Dendritic cell treated with granulocyte-macrophage colony-stimulating factor and Interleukin-4, amounts not matched to agents 40 ng/mL and 50 ng/mL, for 4 days (primary cell): ENCODE measurements around the gene ITGA2B.
"Not testable (repeated sequence)": the region's sequence is repeated elsewhere in the genome, so short reads cannot be mapped to it uniquely, and the experiment has no call there.

Experiments
- H3K27ac Mint-ChIP-seq: one replicate; pipeline ENCODE4 v1.8.0; 2022; ENCODE audit warnings: mild to moderate bottlenecking, mixed read lengths
- H3K27me3 Mint-ChIP-seq: one replicate; pipeline ENCODE4 v1.8.0; 2022; ENCODE audit warnings: mild to moderate bottlenecking, mixed read lengths
- H3K36me3 Mint-ChIP-seq: one replicate; pipeline ENCODE4 v1.8.0; 2022; ENCODE audit warnings: low read depth, mixed read lengths
- H3K4me1 Mint-ChIP-seq: one replicate; pipeline ENCODE4 v1.8.0; 2022; ENCODE audit warnings: low read depth, mixed read lengths
- H3K4me3 Mint-ChIP-seq: one replicate; pipeline ENCODE4 v1.8.0; 2022; ENCODE audit warnings: mild to moderate bottlenecking, moderate library complexity, mixed read lengths
- H3K9me3 Mint-ChIP-seq: one replicate; pipeline ENCODE4 v1.8.0; 2022; ENCODE audit warnings: mixed read lengths
- intact Hi-C: fragments of 100-400 bp; cut with micrococcal nuclease; formaldehyde crosslinking; loops from one replicate; pipeline ENCODE4 v1.15.0; 2022

ITGA2B gene

GRCh38 chr17:44330263-44330662, 59.2 kb downstream of the ITGA2B start:
- H3K9me3 Mint-ChIP-seq, H3K4me3 Mint-ChIP-seq: not testable (repeated sequence)

GRCh38 chr17:44329516-44329915, 59.9 kb downstream of the ITGA2B start:
- H3K27me3 Mint-ChIP-seq, H3K4me3 Mint-ChIP-seq, H3K27ac Mint-ChIP-seq, H3K9me3 Mint-ChIP-seq: not testable (repeated sequence)
- intact Hi-C loops = loop anchor here (10.0 kb wide), 1 partner anchor 55 kb away; no protein-coding TSS in a partner anchor
- Mint-ChIP-seq H3K4me1 (peaks cover 40% of the 10 kb centered on the region), H3K36me3 (peaks cover 12% of the 10 kb centered on the region)

More at GRCh38 chr17:44330263-44330662, 59.2 kb downstream of the ITGA2B start:
- H3K27ac Mint-ChIP-seq, H3K36me3 Mint-ChIP-seq, H3K27me3 Mint-ChIP-seq: not testable (repeated sequence)
- H3K4me1 Mint-ChIP-seq = peaks cover 46% of the 10 kb centered on the region
- intact Hi-C loops = loop anchor here (2.0 kb wide), 1 partner anchor 15 kb away; the partner anchor contains the start of gene GRN

- intact Hi-C loops = loop anchor here (10.0 kb wide), 1 partner anchor 53 kb away; no protein-coding TSS in a partner anchor
- no peaks in the 10 kb centered on the region for H3K9me3 Mint-ChIP-seq
- H3K36me3 Mint-ChIP-seq = peaks cover 14% of the 10 kb centered on the region
- no peak overlapping the region for H3K4me3 Mint-ChIP-seq
- no peaks in the 10 kb centered on the region for H3K27me3 Mint-ChIP-seq
- H3K27ac Mint-ChIP-seq = peak overlapping the region; percentile 98
- peaks cover 34% of the 10 kb centered on the region for H3K4me1 Mint-ChIP-seq
These were observed 61.6 kb downstream of the ITGA2B start for GRCh38 chr17:44327715-44328449.

GRCh38 chr17:44326861-44327444, 62.5 kb downstream of the ITGA2B start:
- Mint-ChIP-seq H3K9me3 (no peaks in the 10 kb centered on the region), H3K4me1 (peaks cover 30% of the 10 kb centered on the region), H3K36me3 (peaks cover 23% of the 10 kb centered on the region), H3K27me3 (no peaks in the 10 kb centered on the region), H3K4me3 (peak overlapping the region; percentile 49), H3K27ac (peak overlapping the region; percentile 98)
- intact Hi-C loops = loop anchor here (10.0 kb wide), 1 partner anchor 52 kb away; no protein-coding TSS in a partner anchor

GRCh38 chr17:44324571-44325275, 64.7 kb downstream of the ITGA2B start, which contains the start of gene SLC25A39:
SLC25A39 (minus strand) TSS chr17:44324823; CDS start chr17:44323562, 1,261 bp downstream.
- peaks cover 46% of the 10 kb centered on the region for H3K36me3 Mint-ChIP-seq
- H3K4me3 Mint-ChIP-seq = peak within 1 kb of the TSS; percentile 90
- H3K27me3 Mint-ChIP-seq = no peaks in the 10 kb centered on the region
- intact Hi-C loops = loop anchor here (2.0 to 10.0 kb wide), 3 partner anchors 50 to 114 kb away; no protein-coding TSS in a partner anchor
- no peaks in the 10 kb centered on the region for H3K9me3 Mint-ChIP-seq
- H3K27ac Mint-ChIP-seq = peak within 1 kb of the TSS; percentile 98
- H3K4me1 Mint-ChIP-seq = peaks cover 19% of the 10 kb centered on the region

GRCh38 chr17:44324092-44324570, 65.3 kb downstream of the ITGA2B start:
- intact Hi-C loops = loop anchor here (2.0 to 10.0 kb wide), 3 partner anchors 49 to 113 kb away; no protein-coding TSS in a partner anchor
- Mint-ChIP-seq H3K4me3 (peak overlapping the region; percentile 90), H3K27ac (peak overlapping the region; percentile 76), H3K9me3 (no peaks in the 10 kb centered on the region), H3K27me3 (peaks cover 2% of the 10 kb centered on the region), H3K36me3 (peaks cover 52% of the 10 kb centered on the region), H3K4me1 (peaks cover 19% of the 10 kb centered on the region)

GRCh38 chr17:44323359-44324091, 65.9 kb downstream of the ITGA2B start:
- Mint-ChIP-seq H3K27me3 (peaks cover 6% of the 10 kb centered on the region), H3K9me3 (no peaks in the 10 kb centered on the region), H3K27ac (peak overlapping the region; percentile 76), H3K4me1 (peaks cover 14% of the 10 kb centered on the region), H3K36me3 (peaks cover 54% of the 10 kb centered on the region), H3K4me3 (peak overlapping the region; percentile 90)
- intact Hi-C loops = loop anchor here (2.0 to 10.0 kb wide), 3 partner anchors 49 to 113 kb away; no protein-coding TSS in a partner anchor

GRCh38 chr17:44322236-44322895, 67.1 kb downstream of the ITGA2B start:
- H3K9me3 Mint-ChIP-seq = no peaks in the 10 kb centered on the region
- H3K36me3 Mint-ChIP-seq = peaks cover 54% of the 10 kb centered on the region

More at GRCh38 chr17:44322236-44322895, 67.1 kb downstream of the ITGA2B start:
- Mint-ChIP-seq H3K27me3 (peaks cover 18% of the 10 kb centered on the region), H3K4me1 (peaks cover 10% of the 10 kb centered on the region), H3K4me3 (no peak overlapping the region), H3K27ac (no peak overlapping the region)
- intact Hi-C loops = loop anchor here (10.0 kb wide), 1 partner anchor 48 kb away; no protein-coding TSS in a partner anchor
